GM18861 (cell line): ENCODE results near the gene GALNT10.

Experiments
- ATAC-seq: cut with Tn5 transposase; IDR thresholded peaks from one replicate; pipeline ENCODE4 v1.9.1; 2021; ENCODE audit not compliant: unreplicated experiment

Gene GALNT10

GRCh38 chr5:154372661-154373060 lies 182.1 kb downstream of the GALNT10 start:
- ATAC-seq, result no peak

- ATAC-seq, result no peak
Observed at GRCh38 chr5:154373326-154373725, 182.8 kb downstream of the GALNT10 start.

- no peak for ATAC-seq
Observed at GRCh38 chr5:154373729-154374179, 183.2 kb downstream of the GALNT10 start.

- ATAC-seq, result no peak
Observed at GRCh38 chr5:154374264-154374663, 183.7 kb downstream of the GALNT10 start.

- ATAC-seq, result no peak
Observed at GRCh38 chr5:154375329-154376008, 184.9 kb downstream of the GALNT10 start.

GRCh38 chr5:154376481-154376880 lies 185.9 kb downstream of the GALNT10 start:
- no peak for ATAC-seq

GRCh38 chr5:154377754-154378533 lies 187.4 kb downstream of the GALNT10 start:
- no peak for ATAC-seq

GRCh38 chr5:154380263-154380662 lies 189.7 kb downstream of the GALNT10 start:
- ATAC-seq, result no peak

GRCh38 chr5:154384480-154385235 lies 194.1 kb downstream of the GALNT10 start:
- ATAC-seq, result peak; percentile 99

GRCh38 chr5:154385236-154385512 lies 194.6 kb downstream of the GALNT10 start:
- no peak for ATAC-seq

GRCh38 chr5:154386952-154387629 lies 196.6 kb downstream of the GALNT10 start:
- no peak for ATAC-seq

GRCh38 chr5:154388842-154389241 lies 198.3 kb downstream of the GALNT10 start:
- ATAC-seq, result no peak

GRCh38 chr5:154390096-154390495 lies 199.6 kb downstream of the GALNT10 start:
- no peak for ATAC-seq

GRCh38 chr5:154390746-154391359 lies 200.3 kb downstream of the GALNT10 start:
- ATAC-seq, result no peak

- ATAC-seq, result no peak
Observed at GRCh38 chr5:154391788-154392187, 201.3 kb downstream of the GALNT10 start.

GRCh38 chr5:154393850-154394249 lies 203.3 kb downstream of the GALNT10 start:
- no peak for ATAC-seq

GRCh38 chr5:154394307-154394706 lies 203.8 kb downstream of the GALNT10 start:
- ATAC-seq, result no peak

- ATAC-seq, result no peak
Observed at GRCh38 chr5:154395407-154396106, 205.0 kb downstream of the GALNT10 start.

- ATAC-seq, result no peak
Observed at GRCh38 chr5:154396128-154396527, 205.6 kb downstream of the GALNT10 start.
